Activated CD4-positive, alpha-beta T cell treated with anti-CD3 and anti-CD28 coated beads, Interleukin-2, amount 10 ng/mL, durations not matched to agents 24 days and 14 days (primary cell): ENCODE data around the gene TMEM135. TPM values are rescaled to one million over a fixed set of nuclear protein-coding genes. Genes with fewer than 3 reads are reported as not detected.
"Not testable (repeated sequence)": the region's sequence is repeated elsewhere in the genome, so short reads cannot be mapped to it uniquely, and the experiment has no call there.

Experiments
- DNase-seq: peaks from one replicate; pipeline ENCODE4 v3.0.0; 2022
- H3K27ac Mint-ChIP-seq: one replicate; pipeline ENCODE4 v1.8.0; 2022; ENCODE audit warnings: mild to moderate bottlenecking, mixed read lengths
- H3K27me3 Mint-ChIP-seq: one replicate; pipeline ENCODE4 v1.8.0; 2022; ENCODE audit warnings: mixed read lengths
- H3K36me3 Mint-ChIP-seq: one replicate; pipeline ENCODE4 v1.8.0; 2022; ENCODE audit warnings: low read depth, mild to moderate bottlenecking, mixed read lengths
- H3K4me1 Mint-ChIP-seq: one replicate; pipeline ENCODE4 v1.8.0; 2021; ENCODE audit warnings: mixed read lengths
- H3K4me3 Mint-ChIP-seq: one replicate; pipeline ENCODE4 v1.8.0; 2022; ENCODE audit warnings: mild to moderate bottlenecking, moderate library complexity, mixed read lengths
- H3K9me3 Mint-ChIP-seq: one replicate; pipeline ENCODE4 v1.8.0; 2021; ENCODE audit warnings: mixed read lengths
- intact Hi-C: fragments of 100-400 bp; cut with micrococcal nuclease; formaldehyde crosslinking; loops from one replicate; pipeline ENCODE4 v1.15.1; 2023
- total RNA-seq: library from RNA; stranded (reverse); gene quantifications from 2 replicates; pipeline ENCODE4 v1.2.3, GENCODE V29; 2022

TMEM135 gene
- total RNA-seq, 1 donor from 2014 or later: 28.6 TPM

GRCh38 chr11:87072787-87073186 is 35.1 kb downstream of the TMEM135 start:
- intact Hi-C loops: no loop called here
- no peaks in the 10 kb centered on the region for H3K9me3 Mint-ChIP-seq

GRCh38 chr11:87076260-87076783 is 38.6 kb downstream of the TMEM135 start:
- Mint-ChIP-seq H3K9me3 (no peaks in the 10 kb centered on the region), H3K4me3 (no peak overlapping the region), H3K36me3 (peaks cover 26% of the 10 kb centered on the region), H3K4me1 (peaks cover 5% of the 10 kb centered on the region), H3K27me3 (no peaks in the 10 kb centered on the region), H3K27ac (no peak overlapping the region)
- no peak for DNase-seq
- intact Hi-C loops: no loop called here

More at GRCh38 chr11:87072787-87073186, 35.1 kb downstream of the TMEM135 start:
- no peak for DNase-seq
- Mint-ChIP-seq H3K27ac (no peak overlapping the region), H3K4me1 (no peaks in the 10 kb centered on the region), H3K4me3 (no peak overlapping the region), H3K27me3 (no peaks in the 10 kb centered on the region), H3K36me3 (peaks cover 33% of the 10 kb centered on the region)

- Mint-ChIP-seq H3K4me3 (no peak overlapping the region), H3K36me3 (peaks cover 25% of the 10 kb centered on the region), H3K4me1 (peaks cover 10% of the 10 kb centered on the region), H3K27me3 (no peaks in the 10 kb centered on the region), H3K27ac (no peak overlapping the region), H3K9me3 (no peaks in the 10 kb centered on the region)
- intact Hi-C loops: no loop called here
- no peak for DNase-seq
These were observed 39.2 kb downstream of the TMEM135 start for GRCh38 chr11:87076874-87077429.

GRCh38 chr11:87081358-87081757 is 43.6 kb downstream of the TMEM135 start:
- Mint-ChIP-seq H3K27ac (peak overlapping the region; percentile 92), H3K4me3 (peak overlapping the region; percentile 81), H3K27me3 (no peaks in the 10 kb centered on the region), H3K36me3 (peaks cover 23% of the 10 kb centered on the region), H3K4me1 (peaks cover 23% of the 10 kb centered on the region), H3K9me3 (no peaks in the 10 kb centered on the region)
- intact Hi-C loops: loop anchor here (1.0 to 10.0 kb wide), 4 partner anchors 44 to 171 kb away; partner anchors contain the start of genes FZD4 and TMEM135
- no peak for DNase-seq

GRCh38 chr11:87082590-87082989 is 44.9 kb downstream of the TMEM135 start:
- no peak for DNase-seq
- Mint-ChIP-seq H3K27ac (no peak overlapping the region), H3K9me3 (no peaks in the 10 kb centered on the region), H3K36me3 (peaks cover 24% of the 10 kb centered on the region), H3K4me1 (peaks cover 23% of the 10 kb centered on the region), H3K27me3 (no peaks in the 10 kb centered on the region), H3K4me3 (peak overlapping the region; percentile 22)
- intact Hi-C loops: loop anchor here (2.0 to 10.0 kb wide), 4 partner anchors 14 to 170 kb away; partner anchors contain the start of gene FZD4

GRCh38 chr11:87083029-87083428 is 45.3 kb downstream of the TMEM135 start:
- H3K27ac Mint-ChIP-seq: peak overlapping the region; percentile 38
- intact Hi-C loops: loop anchor here (2.0 to 10.0 kb wide), 4 partner anchors 14 to 169 kb away; partner anchors contain the start of gene FZD4
- no peaks in the 10 kb centered on the region for H3K9me3 Mint-ChIP-seq
- peaks cover 23% of the 10 kb centered on the region for H3K4me1 Mint-ChIP-seq
- no peaks in the 10 kb centered on the region for H3K27me3 Mint-ChIP-seq
- H3K4me3 Mint-ChIP-seq: peak overlapping the region; percentile 51
- peak; percentile 57 for DNase-seq
- peaks cover 24% of the 10 kb centered on the region for H3K36me3 Mint-ChIP-seq

GRCh38 chr11:87092159-87092558 is 54.4 kb downstream of the TMEM135 start:
- no peaks in the 10 kb centered on the region for H3K27me3 Mint-ChIP-seq
- H3K27ac Mint-ChIP-seq: no peak overlapping the region
- peaks cover 32% of the 10 kb centered on the region for H3K36me3 Mint-ChIP-seq
- no peak for DNase-seq
- H3K9me3 Mint-ChIP-seq: no peaks in the 10 kb centered on the region
- H3K4me1 Mint-ChIP-seq: no peaks in the 10 kb centered on the region
- no peak overlapping the region for H3K4me3 Mint-ChIP-seq
- intact Hi-C loops: no loop called here

GRCh38 chr11:87092567-87092966 is 54.8 kb downstream of the TMEM135 start:
- Mint-ChIP-seq H3K27ac (no peak overlapping the region), H3K4me3 (no peak overlapping the region), H3K36me3 (peaks cover 29% of the 10 kb centered on the region), H3K4me1 (peaks cover 2% of the 10 kb centered on the region), H3K27me3 (no peaks in the 10 kb centered on the region), H3K9me3 (no peaks in the 10 kb centered on the region)
- DNase-seq: no peak
- intact Hi-C loops: no loop called here

- no peak overlapping the region for H3K27ac Mint-ChIP-seq
- no peak overlapping the region for H3K4me3 Mint-ChIP-seq
- DNase-seq: peak; percentile 82
- peaks cover 22% of the 10 kb centered on the region for H3K36me3 Mint-ChIP-seq
- no peaks in the 10 kb centered on the region for H3K27me3 Mint-ChIP-seq
- peaks cover 6% of the 10 kb centered on the region for H3K4me1 Mint-ChIP-seq
- intact Hi-C loops: loop anchor here (2.0 kb wide), 1 partner anchor 15 kb away; no protein-coding TSS in a partner anchor
- no peaks in the 10 kb centered on the region for H3K9me3 Mint-ChIP-seq
These were observed 59.8 kb downstream of the TMEM135 start for GRCh38 chr11:87097582-87097981.

GRCh38 chr11:87101956-87102580 is 64.3 kb downstream of the TMEM135 start:
- Mint-ChIP-seq H3K36me3 (peaks cover 18% of the 10 kb centered on the region), H3K27ac (no peak overlapping the region), H3K9me3 (peaks cover 3% of the 10 kb centered on the region), H3K27me3 (no peaks in the 10 kb centered on the region), H3K4me1 (peaks cover 6% of the 10 kb centered on the region), H3K4me3 (no peak overlapping the region)
- intact Hi-C loops: no loop called here
- DNase-seq: no peak

GRCh38 chr11:87105826-87106225 is 68.1 kb downstream of the TMEM135 start:
- intact Hi-C loops, H3K4me3 Mint-ChIP-seq, H3K4me1 Mint-ChIP-seq: not testable (repeated sequence)

GRCh38 chr11:87107379-87107778 is 69.6 kb downstream of the TMEM135 start:
- H3K36me3 Mint-ChIP-seq: peaks cover 18% of the 10 kb centered on the region
- H3K4me3 Mint-ChIP-seq, H3K27me3 Mint-ChIP-seq, H3K27ac Mint-ChIP-seq, DNase-seq, H3K9me3 Mint-ChIP-seq, intact Hi-C loops, H3K4me1 Mint-ChIP-seq: not testable (repeated sequence)

More at GRCh38 chr11:87105826-87106225, 68.1 kb downstream of the TMEM135 start:
- not testable (repeated sequence) for H3K27me3 Mint-ChIP-seq, DNase-seq, H3K9me3 Mint-ChIP-seq, H3K27ac Mint-ChIP-seq
- H3K36me3 Mint-ChIP-seq: peaks cover 21% of the 10 kb centered on the region

GRCh38 chr11:87110443-87111131 is 72.9 kb downstream of the TMEM135 start:
- Mint-ChIP-seq H3K27ac (no peak overlapping the region), H3K4me1 (peaks cover 2% of the 10 kb centered on the region), H3K27me3 (no peaks in the 10 kb centered on the region), H3K9me3 (no peaks in the 10 kb centered on the region), H3K4me3 (no peak overlapping the region), H3K36me3 (peaks cover 13% of the 10 kb centered on the region)
- intact Hi-C loops: no loop called here
- no peak for DNase-seq

GRCh38 chr11:87114093-87114492 is 76.4 kb downstream of the TMEM135 start:
- Mint-ChIP-seq H3K4me1 (peaks cover 7% of the 10 kb centered on the region), H3K4me3 (no peak overlapping the region), H3K27ac (no peak overlapping the region), H3K9me3 (no peaks in the 10 kb centered on the region), H3K36me3 (no peaks in the 10 kb centered on the region), H3K27me3 (no peaks in the 10 kb centered on the region)
- no peak for DNase-seq
- intact Hi-C loops: no loop called here
